GM13976 (cell line): Measurements from ENCODE around the gene SRGAP1.

Experiments
- DNase-seq: peaks from one replicate; pipeline ENCODE4 v3.0.0; 2012; ENCODE audit warnings: low spot score
- in situ Hi-C: fragments of 300-500 bp; cut with MboI; formaldehyde crosslinking; loops from one replicate; pipeline ENCODE4 v1.12.0; 2022; ENCODE audit warnings: low sequenced_read_pairs, mixed read lengths, inconsistent platforms; ENCODE audit not compliant: unreplicated experiment
- TF ChIP-seq, protein P1 (sequence below): IDR thresholded peaks from 2 replicates; pipeline ENCODE4 v1.5.1; 2012; ENCODE audit warnings: borderline replicate concordance, mild to moderate bottlenecking; ENCODE audit not compliant: insufficient read depth; ENCODE audit errors: extremely low read depth, missing control alignments, control extremely low read depth

SRGAP1 gene

DNA sequence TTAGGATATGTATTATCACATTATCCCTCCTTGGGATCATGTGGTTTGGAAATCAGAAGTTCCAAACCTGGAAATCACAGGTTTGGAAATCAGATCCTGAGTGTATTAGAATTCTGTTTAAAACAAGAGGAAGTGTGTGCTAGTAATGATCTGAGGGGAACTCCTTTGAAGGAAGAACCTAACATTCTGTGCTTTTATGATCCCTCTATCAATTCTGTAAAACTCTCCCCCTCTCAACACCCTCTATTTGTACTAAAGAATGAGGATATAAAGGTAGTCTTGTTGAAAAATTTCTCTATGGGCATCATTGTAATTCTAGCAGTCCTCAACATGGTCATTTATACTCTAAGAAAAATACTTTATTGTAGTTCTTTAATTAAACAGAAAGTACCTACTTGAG is 97.4 kb downstream of the SRGAP1 start:
- in situ Hi-C loops = no loop called here
- TF ChIP-seq, protein P1, sequence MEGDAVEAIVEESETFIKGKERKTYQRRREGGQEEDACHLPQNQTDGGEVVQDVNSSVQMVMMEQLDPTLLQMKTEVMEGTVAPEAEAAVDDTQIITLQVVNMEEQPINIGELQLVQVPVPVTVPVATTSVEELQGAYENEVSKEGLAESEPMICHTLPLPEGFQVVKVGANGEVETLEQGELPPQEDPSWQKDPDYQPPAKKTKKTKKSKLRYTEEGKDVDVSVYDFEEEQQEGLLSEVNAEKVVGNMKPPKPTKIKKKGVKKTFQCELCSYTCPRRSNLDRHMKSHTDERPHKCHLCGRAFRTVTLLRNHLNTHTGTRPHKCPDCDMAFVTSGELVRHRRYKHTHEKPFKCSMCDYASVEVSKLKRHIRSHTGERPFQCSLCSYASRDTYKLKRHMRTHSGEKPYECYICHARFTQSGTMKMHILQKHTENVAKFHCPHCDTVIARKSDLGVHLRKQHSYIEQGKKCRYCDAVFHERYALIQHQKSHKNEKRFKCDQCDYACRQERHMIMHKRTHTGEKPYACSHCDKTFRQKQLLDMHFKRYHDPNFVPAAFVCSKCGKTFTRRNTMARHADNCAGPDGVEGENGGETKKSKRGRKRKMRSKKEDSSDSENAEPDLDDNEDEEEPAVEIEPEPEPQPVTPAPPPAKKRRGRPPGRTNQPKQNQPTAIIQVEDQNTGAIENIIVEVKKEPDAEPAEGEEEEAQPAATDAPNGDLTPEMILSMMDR = no peak
- no peak for DNase-seq

DNA sequence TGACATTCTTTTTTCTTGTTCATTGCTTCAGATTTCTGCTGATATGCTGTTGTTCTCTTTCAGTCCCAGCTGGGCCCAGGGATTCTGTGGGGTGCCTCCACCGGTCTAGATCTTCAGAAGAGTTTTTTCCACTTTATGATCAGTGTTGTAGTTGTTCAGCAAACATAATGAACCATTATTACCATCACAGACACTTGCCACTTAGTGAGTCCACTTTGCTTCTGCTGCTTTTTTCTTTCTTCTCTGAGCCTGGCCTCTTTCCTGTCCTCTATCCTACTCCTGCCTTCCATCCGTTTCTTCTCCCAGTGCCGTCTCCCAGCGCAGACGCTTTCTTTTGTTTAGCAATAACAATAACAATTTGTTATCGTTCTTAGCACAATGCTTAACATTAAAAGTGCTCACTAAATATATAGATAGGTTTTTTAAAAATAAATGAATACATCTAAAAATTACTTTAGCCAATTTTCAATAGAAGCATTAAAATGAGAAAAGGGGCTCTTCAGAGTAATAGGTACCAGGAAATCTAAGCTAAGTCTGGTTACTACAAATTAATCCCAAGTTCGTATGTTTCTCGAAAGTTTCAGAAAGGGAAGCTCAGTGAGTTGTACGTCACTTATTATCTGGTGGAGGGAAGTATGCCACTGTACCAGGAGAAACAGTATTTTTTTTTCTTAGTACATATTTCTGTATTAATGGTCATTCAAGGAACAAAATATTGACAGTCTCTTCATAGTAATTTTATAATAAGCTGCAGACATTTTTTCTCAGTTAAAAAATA is 98.2 kb downstream of the SRGAP1 start:
- in situ Hi-C loops = no loop called here
- TF ChIP-seq, protein P1 = no peak
- no peak for DNase-seq

DNA sequence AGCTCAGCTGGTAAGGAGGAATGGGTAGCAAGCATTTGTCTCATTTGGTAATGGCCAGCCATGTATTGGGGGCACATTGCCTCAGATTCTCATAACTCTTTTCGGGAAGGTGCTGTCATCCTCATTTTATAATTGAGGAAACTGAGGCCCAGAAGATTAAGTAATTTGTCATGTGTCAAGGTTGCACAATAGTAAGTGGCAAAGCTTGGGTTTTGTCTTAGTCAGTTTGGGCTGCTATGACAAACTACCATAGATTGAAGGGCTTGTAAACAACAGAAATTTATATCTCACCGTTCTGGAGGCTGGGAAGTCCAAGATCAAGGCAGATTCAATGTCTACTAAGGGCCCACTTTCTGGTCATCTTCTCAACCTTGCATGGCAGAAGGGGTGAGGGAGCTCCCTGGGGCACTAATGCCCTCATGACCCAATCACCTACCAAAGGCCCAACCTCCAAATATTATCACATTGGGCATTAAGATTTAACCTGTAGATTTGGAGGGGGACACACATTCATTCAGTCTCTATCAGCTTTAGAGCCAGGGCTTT is 99.6 kb downstream of the SRGAP1 start:
- no peak for DNase-seq
- TF ChIP-seq, protein P1 = no peak
- in situ Hi-C loops = no loop called here

DNA sequence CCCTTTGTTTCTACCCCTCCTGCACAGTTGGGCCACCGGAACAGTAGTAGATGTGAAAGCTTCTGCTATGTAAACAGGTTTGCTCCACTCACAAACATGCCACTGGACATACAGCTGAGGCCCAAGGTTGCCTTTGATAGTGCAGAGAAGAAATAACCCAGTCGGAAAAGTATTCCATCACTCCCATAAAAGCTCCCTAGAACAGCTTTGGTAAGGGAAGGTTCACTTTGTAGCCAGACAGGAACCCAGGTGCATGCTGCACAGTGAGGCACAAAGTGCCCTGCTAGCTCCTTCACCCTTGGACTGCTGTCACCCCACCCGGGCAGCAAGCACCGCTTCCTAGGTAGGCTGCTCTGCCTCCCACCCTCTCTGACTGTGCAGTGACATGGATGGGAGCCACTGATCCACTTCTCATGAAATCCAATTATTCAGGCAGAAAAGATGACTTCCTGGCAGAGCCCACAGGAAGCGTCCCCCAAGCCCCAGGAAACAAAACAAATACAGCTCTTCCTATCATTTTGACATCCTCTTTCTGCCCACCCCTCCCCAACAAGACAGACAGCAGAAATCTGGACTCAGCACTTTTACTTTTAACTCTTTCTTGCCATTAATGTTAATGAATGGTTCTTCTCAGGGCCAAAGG is 100.2 kb downstream of the SRGAP1 start:
- in situ Hi-C loops = no loop called here
- DNase-seq = no peak
- TF ChIP-seq, protein P1 = no peak

DNA sequence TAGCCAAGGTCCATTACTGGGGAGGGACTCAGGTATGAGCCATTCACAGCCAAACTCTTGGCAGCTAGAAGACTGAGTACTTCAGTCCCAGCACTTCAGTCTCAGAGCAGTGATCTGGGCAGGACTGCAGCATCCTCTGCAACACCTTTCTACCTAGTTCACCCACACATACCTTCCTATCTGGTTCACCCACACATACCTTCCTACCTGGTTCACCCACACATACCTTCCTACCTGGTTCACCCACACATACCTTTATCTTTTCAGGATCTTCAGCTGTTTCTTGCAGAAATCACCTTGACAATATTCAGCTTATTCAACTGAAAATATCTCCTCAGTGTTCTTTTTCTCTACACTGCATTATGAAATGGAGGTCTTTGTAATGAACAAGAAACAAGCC is 101.3 kb downstream of the SRGAP1 start:
- in situ Hi-C loops = no loop called here
- TF ChIP-seq, protein P1 = no peak
- DNase-seq = no peak

DNA sequence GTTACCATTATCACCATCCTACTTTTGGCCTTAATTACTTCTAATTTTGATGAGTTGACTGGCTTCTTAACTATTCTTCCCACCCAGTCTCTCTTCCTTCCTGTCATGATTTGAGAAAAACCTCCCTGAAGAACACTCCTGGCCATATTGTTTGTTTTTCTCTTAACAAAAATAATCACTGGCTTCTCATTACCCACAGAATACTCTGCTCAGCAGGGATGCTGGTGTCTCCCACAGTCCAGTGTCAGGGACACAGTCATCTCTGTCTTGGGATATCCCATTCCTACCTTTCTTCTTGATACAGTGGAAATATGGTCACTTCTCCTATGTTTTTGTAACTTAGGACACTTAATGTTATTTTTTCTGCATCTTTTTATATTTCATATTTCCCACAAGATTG is 103.7 kb downstream of the SRGAP1 start:
- in situ Hi-C loops = no loop called here
- TF ChIP-seq, protein P1 = no peak
- DNase-seq = no peak

DNA sequence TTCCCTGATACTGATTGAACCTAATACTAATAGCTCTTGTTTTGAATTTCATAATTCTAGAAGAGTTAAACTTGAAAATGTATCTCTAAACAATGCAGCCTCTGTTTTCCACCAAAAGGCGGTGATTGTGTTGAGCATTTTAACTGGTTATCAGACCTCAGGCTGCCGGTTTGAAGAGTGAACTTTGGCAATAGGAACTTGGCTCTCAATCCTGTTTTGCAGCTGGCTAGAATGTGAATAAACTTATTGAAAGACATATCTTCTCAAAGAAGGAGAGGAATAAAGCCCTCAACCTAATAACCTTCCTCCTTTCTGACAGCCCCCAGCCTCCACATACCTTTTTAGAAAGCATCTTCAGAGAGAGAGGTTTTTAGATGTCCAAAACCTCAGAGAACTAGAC is 105.4 kb downstream of the SRGAP1 start:
- in situ Hi-C loops = no loop called here
- DNase-seq = no peak
- TF ChIP-seq, protein P1 = no peak
